ENCODE measurements around the gene PRKG2.

PRKG2 gene

GRCh38 chr4:81038636-81039350 lies 176.2 kb downstream of the PRKG2 start:
- H3K4me3 ChIP-seq (ENCODE audit: low read length) = no peak overlapping the region
- H3K9ac ChIP-seq (ENCODE audit: low read length) = no peak overlapping the region
- H3K36me3 ChIP-seq (ENCODE audit: control insufficient read depth, insufficient read depth, low read length) = no peaks in the 10 kb centered on the region
- no peaks in the 10 kb centered on the region for H3K9me3 ChIP-seq (ENCODE audit: control insufficient read depth, low read length)
- no peaks in the 10 kb centered on the region for H3K27me3 ChIP-seq (ENCODE audit: control insufficient read depth, insufficient read depth, low read length)
- H3K4me1 ChIP-seq (ENCODE audit: control insufficient read depth, insufficient read depth, low read length) = no peaks in the 10 kb centered on the region
